GM12878 (cell line): ENCODE data around the gene TLE2. TPM values are rescaled to one million over a fixed set of nuclear protein-coding genes. Genes with fewer than 3 reads are reported as not detected.
A peak's percentile ranks its signal among the peaks of the same experiment; 100 is the strongest.

Experiments
- ATAC-seq: fragments of 200-7000 bp; cut with Tn5 transposase; 3 replicates; pipeline ENCODE4 v1.9.1; 2020; ENCODE audit warnings: mild to moderate bottlenecking, moderate library complexity
- BruUV-seq: library from RNA; stranded (reverse); fragments of 400-500 nt; replicated peaks from 2 replicates; lab custom pipeline; 2021; lab: Mats Ljungman, UMichigan
- CTCF ChIA-PET: fragments of 300-600 bp; sonication (Branson Sonifier 250); formaldehyde crosslinking; extraction: SDS; loops from one replicate; lab custom pipeline; 2021; ENCODE audit warnings: inconsistent platforms; lab: Yijun Ruan, JAX
- POLR2A ChIA-PET: fragments of 350-600 bp; formaldehyde crosslinking; extraction: SDS; loops from one replicate; lab custom pipeline; 2021; ENCODE audit warnings: inconsistent platforms; lab: Charles Lee
- RAD21 ChIA-PET: fragments of 300-600 bp; sonication (Branson Sonifier 250); formaldehyde crosslinking; loops from one replicate; lab custom pipeline; 2023; ENCODE audit warnings: antibody characterized with exemption; ENCODE audit not compliant: unreplicated experiment; lab: Charles Lee
- SMC1A ChIA-PET: fragments of 300-600 bp; sonication (Branson Sonifier 250); formaldehyde crosslinking; loops from one replicate; lab custom pipeline; 2023; ENCODE audit not compliant: unreplicated experiment, uncharacterized antibody; lab: Charles Lee
- DNase-seq: peaks from one replicate; pipeline ENCODE4 v3.0.0-alpha.2; 2011; ENCODE audit warnings: low read depth, low spot score
- FAIRE-seq: peaks from 3 replicates; lab custom pipeline; 2011; peaks lifted over from hg19 to GRCh38; lab: Jason Lieb, UNC
- H2AFZ ChIP-seq: 2 replicates; pipeline ENCODE4 v1.6.0; 2011; ENCODE audit warnings: low read depth, low read length, control low read depth; ENCODE audit not compliant: control insufficient read depth
- H3K27ac ChIP-seq: 2 replicates; pipeline ENCODE4 v1.5.1; 2011; ENCODE audit warnings: control low read depth; ENCODE audit not compliant: control insufficient read depth, insufficient read depth
- H3K27me3 ChIP-seq, 2 experiments: replicated peaks in 1 of 2; 2 replicates each; pipeline versions ENCODE4 v1.6.0 to v1.6.1; 2011; ENCODE audit warnings: low read length in 1 of 2; ENCODE audit not compliant: control insufficient read depth in 2 of 2, insufficient read depth in 2 of 2
- H3K36me3 ChIP-seq, 2 experiments: 2 replicates each; pipeline ENCODE4 v1.5.1; 2011; ENCODE audit warnings: low read length in 1 of 2; ENCODE audit not compliant: control insufficient read depth in 2 of 2, insufficient read depth in 2 of 2
- H3K4me1 ChIP-seq: 2 replicates; pipeline ENCODE4 v1.6.1; 2011; ENCODE audit warnings: mild to moderate bottlenecking, low read length, moderate library complexity, mixed read lengths; ENCODE audit not compliant: control insufficient read depth, insufficient read depth
- H3K4me2 ChIP-seq: 2 replicates; pipeline ENCODE4 v1.6.0; 2011; ENCODE audit warnings: control low read depth; ENCODE audit not compliant: control insufficient read depth, insufficient read depth
- H3K4me3 ChIP-seq: fragments of 200-600 bp; sonication (generic); 2 replicates; pipeline ENCODE4 v1.5.1; 2016
- H3K79me2 ChIP-seq: 2 replicates; pipeline ENCODE4 v1.6.0; 2011; ENCODE audit warnings: low read length; ENCODE audit not compliant: control insufficient read depth, insufficient read depth
- H3K9ac ChIP-seq: 2 replicates; pipeline ENCODE4 v1.8.0; 2011; ENCODE audit warnings: low read length, control low read depth, mixed read lengths; ENCODE audit not compliant: control insufficient read depth, insufficient read depth
- H3K9me3 ChIP-seq: replicated peaks from 3 replicates; pipeline ENCODE4 v1.5.1; 2011; ENCODE audit warnings: mild to moderate bottlenecking, low read length; ENCODE audit not compliant: control insufficient read depth, insufficient read depth
- H4K20me1 ChIP-seq: 2 replicates; pipeline ENCODE4 v1.6.0; 2011; ENCODE audit not compliant: control insufficient read depth, insufficient read depth
- HDAC6 ChIP-seq: fragments of 200-600 bp; sonication (generic); IDR thresholded peaks from one replicate; pipeline ENCODE4 v1.8.0; 2017; ENCODE audit warnings: antibody characterized with exemption; ENCODE audit not compliant: unreplicated experiment
- MEF2B ChIP-seq: fragments of 450-650 bp; IDR thresholded peaks from 2 replicates; pipeline ENCODE4 v1.6.1; 2018; ENCODE audit warnings: mild to moderate bottlenecking, moderate library complexity; ENCODE audit not compliant: partially characterized antibody, poor library complexity, severe bottlenecking
- NBN ChIP-seq: fragments of 450-650 bp; IDR thresholded peaks from 2 replicates; pipeline ENCODE4 v1.6.1; 2016
- PKNOX1 ChIP-seq: fragments of 450-650 bp; IDR thresholded peaks from 2 replicates; pipeline ENCODE4 v1.6.1; 2016; ENCODE audit warnings: mild to moderate bottlenecking
- RCOR1 ChIP-seq: conservative IDR thresholded peaks from 2 replicates; pipeline ENCODE4 v1.6.1; 2012; ENCODE audit warnings: low read depth, low read length, improper control_type of control experiment
- SP1 ChIP-seq: IDR thresholded peaks from one replicate; pipeline ENCODE4 v1.6.1; 2011; ENCODE audit warnings: low read depth, low read length
- SPI1 ChIP-seq: IDR thresholded peaks from 2 replicates; pipeline ENCODE4 v1.6.1; 2011; ENCODE audit warnings: low read depth, mild to moderate bottlenecking, low read length, moderate library complexity, borderline replicate concordance; ENCODE audit not compliant: insufficient read depth
- TCF12 ChIP-seq: IDR thresholded peaks from 2 replicates; pipeline ENCODE4 v1.6.1; 2011; ENCODE audit warnings: low read depth, mild to moderate bottlenecking, low read length
- ZSCAN29 ChIP-seq: fragments of 450-650 bp; IDR thresholded peaks from 2 replicates; pipeline ENCODE4 v1.6.1; 2017; ENCODE audit warnings: mild to moderate bottlenecking, moderate library complexity
- WGBS: methylation state at CpG from one replicate; pipeline ENCODE4 v1.1.6; 2016; ENCODE audit warnings: low lambda C conversion rate; ENCODE audit not compliant: insufficient replicate concordance, insufficient coverage; ENCODE audit errors: missing lambda C conversion rate; 5-methylcytosine and 5-hydroxymethylcytosine counted together
- in situ Hi-C: fragments of 300-500 bp; cut with MboI; formaldehyde crosslinking; loops from 9 replicates; pipeline ENCODE4 v1.14.3; 2018; ENCODE audit warnings: mixed read lengths
- intact Hi-C: fragments of 100-400 bp; cut with micrococcal nuclease; formaldehyde crosslinking; loops from one replicate; pipeline ENCODE4 v1.14.2; 2022; ENCODE audit not compliant: unreplicated experiment
- polyA plus RNA-seq, 11 experiments: library from polyadenylated mRNA; depleted of rRNA in 4 of 11; unstranded in 6 of 11; stranded (reverse) in 5 of 11; fragments of >200 nt; fragmentation: Nextera tagmentation in 4 of 11; fragmentation: Illumina TruSeq in 1 of 11; extraction: Ambion mirVana in 4 of 11; extraction: Trizol in 1 of 11; gene quantifications; 1 replicate in 1 of 11; 2 replicates in 10 of 11; pipeline versions ENCODE4 v1.2.1 to v1.2.3, GENCODE V29; 2011 to 2016; ENCODE audit warnings: inconsistent platforms in 2 of 11, missing spikeins in 2 of 11, low read depth in 1 of 11
- total RNA-seq, 4 experiments: library from RNA; depleted of rRNA in 3 of 4; stranded (reverse); fragments of >200 nt in 3 of 4; fragmentation: Illumina TruSeq in 1 of 4; extraction: Trizol in 1 of 4; gene quantifications; 2 replicates each; pipeline versions ENCODE4 v1.2.1 to v1.2.3, GENCODE V29; 2013 to 2021
- TF ChIP-seq, protein P1 (sequence below): IDR thresholded peaks from 2 replicates; pipeline ENCODE4 v1.6.1; 2012; ENCODE audit warnings: low read depth, low read length, improper control_type of control experiment
- TF ChIP-seq, protein P2 (sequence below): fragments of 450-650 bp; IDR thresholded peaks from 2 replicates; pipeline ENCODE4 v1.6.1; 2016; ENCODE audit warnings: mild to moderate bottlenecking, moderate library complexity, borderline replicate concordance

Gene TLE2
- total and polyA plus RNA-seq, 10 of the 15 experiments (the other 5 are each of a cell fraction or from before 2014, with no cell fraction given): 0.05 to 0.21 (median 0.11) TPM; not detected in 5

GRCh38 chr19:2984215-2984528 lies 44.9 kb downstream of the TLE2 start:
- H2AFZ ChIP-seq: peak overlapping the region; percentile 55
- no TSS peak for BruUV-seq
- H4K20me1 ChIP-seq: no peaks in the 10 kb centered on the region
- CTCF ChIA-PET: no interaction called here
- no peaks in the 10 kb centered on the region for H3K36me3 ChIP-seq
- H3K4me3 ChIP-seq: no peak overlapping the region
- H3K79me2 ChIP-seq: no peaks in the 10 kb centered on the region
- ATAC-seq (no peak), FAIRE-seq (no peak), DNase-seq (no peak)
- H3K27ac ChIP-seq: no peak overlapping the region
- peaks cover 6% of the 10 kb centered on the region; the same call in 1 of the 2 replicates for H3K4me1 ChIP-seq
- POLR2A ChIA-PET: interaction anchor here (0.7 kb wide), 2 partner anchors 47 to 113 kb away, joined by 3 read pairs; no protein-coding TSS in a partner anchor
- WGBS: 6% methylated on average over 8 of the region's 14 CpGs
- H3K27me3 ChIP-seq: no peaks in the 10 kb centered on the region; a peak in 2 of 4 replicates
- intact Hi-C loops (no loop called here), in situ Hi-C loops (no loop called here)
- SMC1A ChIA-PET: no interaction called here
- TF ChIP-seq RCOR1: no peak
- peak; percentile 86 for TF ChIP-seq MEF2B
- H3K4me2 ChIP-seq: 0 out of 2 replicates have a peak overlapping the region, but pooled peaks have one; percentile 33
- no peaks in the 10 kb centered on the region for H3K9me3 ChIP-seq
- RAD21 ChIA-PET: no interaction called here
- H3K9ac ChIP-seq: no peak overlapping the region

DNA sequence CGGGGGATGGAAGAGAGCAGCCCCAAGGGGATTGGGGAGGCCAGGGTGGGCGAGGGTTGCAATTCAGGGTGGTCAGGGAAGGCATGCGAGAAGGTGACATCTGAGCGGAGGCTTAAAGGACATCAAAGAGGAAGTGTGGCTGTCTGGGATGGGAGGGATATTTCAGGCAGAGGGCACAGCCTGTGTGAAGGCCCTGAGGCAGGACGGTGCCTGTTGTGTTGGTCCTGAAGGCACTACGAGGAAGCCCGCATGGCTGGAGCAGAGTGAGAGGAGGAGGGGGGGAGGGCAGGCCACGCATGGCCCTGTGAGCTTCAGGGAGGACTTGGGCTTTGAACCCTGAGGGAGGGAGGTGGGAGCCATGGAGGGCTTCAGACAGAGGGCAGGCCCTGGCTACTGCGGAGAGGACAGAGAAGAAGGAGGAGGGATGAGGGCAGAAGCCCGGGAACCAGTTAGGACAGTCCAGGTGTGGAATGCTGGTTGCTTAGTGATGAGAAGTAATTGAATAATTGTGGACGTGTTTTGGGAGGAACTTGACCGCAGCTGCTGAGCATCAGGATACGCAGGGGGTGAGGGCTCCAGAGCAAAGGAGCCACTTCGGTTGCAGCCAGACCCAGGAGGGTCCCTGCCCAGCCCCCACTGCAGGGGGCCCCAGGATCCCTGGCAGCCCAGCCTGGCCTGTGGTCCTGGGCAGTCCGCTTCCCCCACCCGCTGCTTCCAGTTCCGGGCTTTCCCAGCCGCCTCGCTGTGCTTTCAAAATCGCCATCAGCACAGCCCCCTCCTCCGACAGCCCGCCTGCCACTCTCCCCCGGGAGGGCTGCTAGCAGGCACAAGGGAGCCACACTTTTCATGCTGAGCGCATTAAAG lies 45.5 kb downstream of the TLE2 start:
- CTCF ChIA-PET: no interaction called here
- no peak for FAIRE-seq
- Histone ChIP-seq H3K27ac (no peak overlapping the region), H2AFZ (peak overlapping the region; percentile 55), H3K79me2 (no peaks in the 10 kb centered on the region), H3K9me3 (no peaks in the 10 kb centered on the region), H3K4me1 (peaks cover 6% of the 10 kb centered on the region; the same call in 1 of the 2 replicates), H3K4me3 (no peak overlapping the region), H4K20me1 (no peaks in the 10 kb centered on the region), H3K27me3 (no peaks in the 10 kb centered on the region; a peak in 2 of 4 replicates), H3K4me2 (0 out of 2 replicates have a peak overlapping the region, but pooled peaks have one; percentile 33), H3K36me3 (no peaks in the 10 kb centered on the region), H3K9ac (no peak overlapping the region)
- ATAC-seq: peak; percentile 41
- SMC1A ChIA-PET: no interaction called here
- intact Hi-C loops (no loop called here), in situ Hi-C loops (no loop called here)
- DNase-seq: no peak
- BruUV-seq: no TSS peak
- RAD21 ChIA-PET: no interaction called here
- WGBS: 11% methylated on average over 24 of the region's 24 CpGs
- POLR2A ChIA-PET: interaction anchor here (0.7 kb wide), 1 partner anchor 48 kb away, joined by 3 read pairs; no protein-coding TSS in a partner anchor
- TF ChIP-seq SPI1: peak; percentile 40; the same call in 1 of the 2 replicates
- TF ChIP-seq, protein P1, sequence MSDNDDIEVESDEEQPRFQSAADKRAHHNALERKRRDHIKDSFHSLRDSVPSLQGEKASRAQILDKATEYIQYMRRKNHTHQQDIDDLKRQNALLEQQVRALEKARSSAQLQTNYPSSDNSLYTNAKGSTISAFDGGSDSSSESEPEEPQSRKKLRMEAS: no peak
- TF ChIP-seq ZSCAN29: no peak
- peak; percentile 31 for TF ChIP-seq SP1
- TF ChIP-seq TCF12: no peak
- no peak for TF ChIP-seq NBN
- TF ChIP-seq PKNOX1: peak; percentile 40; the same call in 1 of the 2 replicates
- no peak for TF ChIP-seq HDAC6
- TF ChIP-seq, protein P2, sequence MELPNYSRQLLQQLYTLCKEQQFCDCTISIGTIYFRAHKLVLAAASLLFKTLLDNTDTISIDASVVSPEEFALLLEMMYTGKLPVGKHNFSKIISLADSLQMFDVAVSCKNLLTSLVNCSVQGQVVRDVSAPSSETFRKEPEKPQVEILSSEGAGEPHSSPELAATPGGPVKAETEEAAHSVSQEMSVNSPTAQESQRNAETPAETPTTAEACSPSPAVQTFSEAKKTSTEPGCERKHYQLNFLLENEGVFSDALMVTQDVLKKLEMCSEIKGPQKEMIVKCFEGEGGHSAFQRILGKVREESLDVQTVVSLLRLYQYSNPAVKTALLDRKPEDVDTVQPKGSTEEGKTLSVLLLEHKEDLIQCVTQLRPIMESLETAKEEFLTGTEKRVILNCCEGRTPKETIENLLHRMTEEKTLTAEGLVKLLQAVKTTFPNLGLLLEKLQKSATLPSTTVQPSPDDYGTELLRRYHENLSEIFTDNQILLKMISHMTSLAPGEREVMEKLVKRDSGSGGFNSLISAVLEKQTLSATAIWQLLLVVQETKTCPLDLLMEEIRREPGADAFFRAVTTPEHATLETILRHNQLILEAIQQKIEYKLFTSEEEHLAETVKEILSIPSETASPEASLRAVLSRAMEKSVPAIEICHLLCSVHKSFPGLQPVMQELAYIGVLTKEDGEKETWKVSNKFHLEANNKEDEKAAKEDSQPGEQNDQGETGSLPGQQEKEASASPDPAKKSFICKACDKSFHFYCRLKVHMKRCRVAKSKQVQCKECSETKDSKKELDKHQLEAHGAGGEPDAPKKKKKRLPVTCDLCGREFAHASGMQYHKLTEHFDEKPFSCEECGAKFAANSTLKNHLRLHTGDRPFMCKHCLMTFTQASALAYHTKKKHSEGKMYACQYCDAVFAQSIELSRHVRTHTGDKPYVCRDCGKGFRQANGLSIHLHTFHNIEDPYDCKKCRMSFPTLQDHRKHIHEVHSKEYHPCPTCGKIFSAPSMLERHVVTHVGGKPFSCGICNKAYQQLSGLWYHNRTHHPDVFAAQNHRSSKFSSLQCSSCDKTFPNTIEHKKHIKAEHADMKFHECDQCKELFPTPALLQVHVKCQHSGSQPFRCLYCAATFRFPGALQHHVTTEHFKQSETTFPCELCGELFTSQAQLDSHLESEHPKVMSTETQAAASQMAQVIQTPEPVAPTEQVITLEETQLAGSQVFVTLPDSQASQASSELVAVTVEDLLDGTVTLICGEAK: no peak
